Stimulated activated naive CD8-positive, alpha-beta T cell treated with anti-CD3 and anti-CD28 coated beads, Interleukin-15, Interleukin-2, amounts not matched to agents 100 U/mL and 50 U/mL, for 24 hours (primary cell): ENCODE data around the gene CINP.
A peak's percentile ranks its signal among the peaks of the same experiment; 100 is the strongest.

Experiments
- ATAC-seq: fragments of 150-1000 bp; cut with Tn5 transposase; one replicate; pipeline ENCODE4 v1.10.0; 2021
- DNase-seq: peaks from one replicate; pipeline ENCODE4 v3.0.0; 2021

Gene CINP

DNA sequence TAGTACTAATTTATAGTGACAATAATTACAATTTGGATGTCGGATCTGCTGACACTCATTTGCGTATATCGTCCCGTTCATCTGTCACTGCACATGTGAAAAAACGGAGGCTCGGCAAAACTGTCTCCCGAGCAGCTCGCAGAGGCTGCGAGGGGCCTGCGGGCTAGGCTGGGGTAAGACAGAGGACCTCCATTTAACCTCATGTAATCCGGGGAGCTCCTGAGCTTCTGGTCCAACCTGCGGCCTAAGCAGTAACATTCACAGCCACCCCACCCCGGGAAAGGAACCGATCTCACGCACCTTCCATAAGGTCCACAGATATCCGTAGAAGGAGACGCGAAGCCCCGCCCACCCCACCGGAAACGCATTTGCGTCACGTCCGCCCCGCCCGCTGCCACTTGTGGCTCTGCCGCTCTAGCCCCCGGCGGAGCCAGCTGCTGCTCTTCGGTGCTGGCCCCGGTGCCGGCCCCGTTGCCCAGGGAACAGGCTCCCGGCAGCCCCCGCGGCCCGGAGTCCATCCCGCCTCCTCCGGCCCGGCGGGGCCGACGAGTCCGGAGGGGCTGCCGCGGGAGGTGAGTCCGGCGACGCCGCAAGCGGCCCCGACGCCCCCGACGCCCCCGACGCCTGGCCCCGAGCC lies at the start of gene CINP, which contains the start of gene TECPR2:
Gene CINP, minus strand, starts transcription at position 346 of the 637 bp plus-strand sequence. Its CDS starts 39 bp downstream, at position 307.
Gene TECPR2, plus strand, starts transcription at position 397 of the 637 bp plus-strand sequence. CDS start 13,781 bp downstream, outside the sequence.
- peak; percentile 98 for DNase-seq
- peak; percentile 76 for ATAC-seq

DNA sequence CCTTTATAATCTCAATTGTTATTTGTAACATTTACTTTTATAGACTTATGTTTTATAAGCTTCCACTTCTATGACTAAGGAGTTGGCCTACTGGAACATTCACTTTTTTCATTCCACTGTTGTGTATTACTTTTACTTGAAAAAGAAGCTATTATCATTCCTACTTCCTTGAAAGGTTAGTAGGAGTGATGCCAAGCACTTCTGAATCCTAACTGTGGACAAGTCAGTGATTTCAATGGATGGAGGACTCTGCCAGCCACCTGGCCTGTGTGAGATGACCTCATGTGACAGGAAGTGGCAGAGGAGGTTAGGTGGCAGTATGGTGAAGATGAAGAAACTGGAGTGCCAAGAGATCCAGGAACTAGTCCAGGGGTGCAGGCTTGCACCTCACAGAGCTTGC lies 46.0 kb upstream of the CINP start:
- DNase-seq, result no peak
- no peak for ATAC-seq

DNA sequence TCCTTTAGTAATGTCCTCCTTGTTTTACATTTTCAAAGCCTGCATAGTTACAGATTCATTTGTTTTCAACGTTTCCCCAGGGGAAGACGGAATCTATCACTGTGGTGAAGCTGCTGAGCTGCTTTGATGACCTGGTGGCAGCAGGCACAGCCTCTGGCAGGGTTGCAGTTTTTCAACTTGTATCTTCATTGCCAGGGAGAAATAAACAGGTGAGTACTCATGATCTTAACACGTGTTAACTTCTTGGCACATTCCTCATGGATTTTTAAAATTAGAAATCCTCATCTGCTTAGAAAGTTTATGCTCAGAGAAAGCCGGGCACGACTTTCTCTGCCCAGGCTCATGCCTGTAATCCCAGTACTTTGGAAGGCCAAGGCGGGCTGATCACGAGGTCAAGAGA lies 44.6 kb upstream of the CINP start:
- DNase-seq, result no peak
- no peak for ATAC-seq

DNA sequence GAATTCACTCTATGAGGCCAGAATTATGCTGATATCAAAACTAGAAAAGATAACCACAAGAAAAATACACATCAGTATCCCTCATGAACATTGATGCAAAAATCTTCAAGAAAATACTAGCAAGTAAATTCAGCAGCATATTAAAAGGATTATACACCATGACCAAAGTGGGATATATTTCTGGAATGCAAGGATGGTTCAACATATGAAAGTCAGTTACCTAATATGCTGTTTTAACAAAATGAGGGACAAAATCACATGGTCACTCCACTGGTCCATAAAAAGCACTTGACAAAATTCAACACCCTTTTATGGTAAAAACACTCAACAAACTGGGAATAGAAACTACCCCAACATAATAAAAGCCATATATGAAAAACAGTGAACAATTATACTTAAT lies 40.3 kb upstream of the CINP start:
- no peak for ATAC-seq
- DNase-seq, result no peak

DNA sequence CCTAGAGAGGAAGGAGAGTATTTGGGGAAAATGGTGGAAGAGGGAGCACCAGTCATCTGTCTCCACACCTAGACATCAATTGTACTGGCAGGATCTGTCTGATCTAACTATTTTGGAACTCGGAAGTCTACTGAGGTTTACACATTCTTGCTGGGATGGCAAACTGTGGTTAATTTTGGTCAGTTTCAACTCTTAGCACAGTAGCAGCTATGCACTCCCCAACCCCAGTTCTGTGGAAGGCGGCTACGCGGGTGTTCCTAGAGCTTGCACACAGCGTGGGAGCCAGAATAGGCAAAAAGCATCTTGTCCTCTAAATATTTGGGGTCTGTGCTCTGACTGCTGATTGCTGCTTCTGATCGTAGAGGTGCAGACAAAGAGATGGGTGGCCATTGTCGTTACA lies 33.8 kb upstream of the CINP start:
- no peak for DNase-seq
- ATAC-seq, result no peak

DNA sequence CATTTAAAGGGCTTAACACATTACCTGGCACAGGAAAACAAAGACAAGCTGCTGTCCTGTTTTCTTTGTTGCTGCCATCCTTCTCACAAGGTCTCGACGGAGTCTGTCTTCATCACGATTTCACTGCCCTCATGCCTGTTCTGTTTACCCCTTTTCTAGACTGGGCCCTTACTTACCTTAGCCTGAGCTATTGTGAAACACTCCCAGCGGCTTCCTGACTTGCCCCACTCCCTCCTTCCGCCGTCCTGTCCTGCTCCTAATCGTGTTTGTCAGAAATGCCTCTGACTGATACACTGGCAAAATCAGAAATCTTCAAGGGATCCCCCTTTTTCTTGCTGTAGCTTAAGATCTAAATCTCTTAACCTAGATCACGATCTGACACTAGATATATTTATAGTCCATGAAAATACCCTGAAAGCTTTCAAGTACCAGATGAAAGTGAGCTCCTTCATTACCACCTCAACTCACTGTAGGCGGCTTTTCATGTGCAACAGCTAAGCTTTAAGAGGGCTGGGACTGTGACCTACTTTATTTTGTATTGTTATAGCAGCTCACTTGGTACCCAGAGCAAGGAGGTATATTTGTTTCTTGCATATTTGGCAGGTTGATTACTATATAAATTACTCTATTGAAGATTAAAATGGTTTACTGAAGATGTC lies 32.2 kb upstream of the CINP start:
- DNase-seq (peak; percentile 10), ATAC-seq (no peak)

DNA sequence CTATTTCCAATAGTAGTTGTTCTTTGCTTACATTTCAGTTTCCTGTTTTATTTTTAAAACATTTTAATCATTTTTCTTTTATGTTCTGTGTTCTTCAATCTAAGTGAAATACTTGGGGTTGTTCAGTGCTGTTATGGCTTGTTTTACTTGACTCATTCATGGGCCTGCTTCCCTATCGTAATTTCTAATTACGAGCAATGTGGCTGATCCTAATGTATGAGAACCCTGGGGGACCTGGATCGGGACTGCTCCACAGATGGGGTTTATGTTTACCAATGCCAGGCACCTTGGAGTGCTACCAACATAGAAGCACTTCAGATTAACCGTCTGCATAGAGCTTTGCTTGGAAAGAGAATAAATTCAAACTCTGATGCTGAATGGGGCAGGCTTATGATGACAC lies 29.8 kb upstream of the CINP start:
- no peak for ATAC-seq
- no peak for DNase-seq

DNA sequence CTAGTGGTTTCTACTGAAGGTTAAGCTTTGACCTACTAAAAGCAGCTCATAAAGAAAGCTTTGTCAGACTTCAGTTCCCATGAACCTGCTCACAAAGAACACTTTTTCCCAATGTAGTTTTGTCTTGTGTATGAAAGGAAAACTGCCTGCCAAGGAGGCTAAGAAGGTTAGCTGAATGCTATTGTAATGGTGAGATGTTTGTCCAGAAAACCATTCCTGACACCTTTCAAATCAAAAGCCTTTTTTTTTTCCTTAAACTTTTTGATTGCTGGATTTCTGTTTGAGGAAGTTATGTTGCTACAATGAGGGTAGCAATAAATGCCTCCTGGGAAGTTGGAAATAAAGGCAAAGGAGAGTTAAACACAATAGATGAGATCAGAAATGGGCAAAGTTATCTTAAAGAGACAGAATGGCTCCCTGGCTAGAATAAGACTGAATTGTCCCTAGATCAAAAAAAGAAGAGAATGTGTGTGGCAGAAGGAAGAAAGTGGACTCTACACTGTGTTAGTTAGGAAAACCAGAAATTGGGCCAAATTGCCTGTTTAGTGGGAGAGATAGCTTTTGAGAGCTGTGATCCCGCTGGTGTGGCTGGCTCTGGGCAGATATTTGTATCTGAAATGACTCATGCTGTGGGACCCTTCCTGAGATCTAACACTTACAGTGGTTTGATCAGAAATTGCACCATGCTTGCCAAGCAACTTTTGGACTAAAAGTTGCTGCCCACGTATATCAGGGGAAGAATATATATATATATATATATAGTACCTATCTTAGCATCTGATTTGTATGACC lies 27.6 kb upstream of the CINP start:
- DNase-seq, result no peak

DNA sequence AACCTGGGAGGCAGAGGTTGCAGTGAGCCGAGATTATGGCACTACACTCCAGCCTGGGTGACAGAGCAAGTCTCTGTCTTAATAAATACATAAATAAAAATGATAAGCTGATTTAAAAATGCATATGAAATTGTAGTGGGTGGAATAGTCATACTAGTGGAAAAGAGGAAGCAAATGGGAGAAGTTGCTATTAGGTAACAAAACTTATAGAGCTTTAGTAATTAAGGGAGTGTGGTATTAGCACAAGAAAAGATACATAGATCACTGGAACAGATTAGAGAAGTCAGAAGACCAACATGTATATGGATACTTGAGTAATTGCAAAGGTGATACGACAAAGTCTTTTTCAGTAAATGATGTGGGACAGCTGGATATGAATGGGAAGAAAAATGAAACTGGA lies 26.6 kb upstream of the CINP start:
- ATAC-seq, result no peak
- no peak for DNase-seq

More for the DNA sequence above, 27.6 kb upstream of the CINP start:
- no peak for ATAC-seq

DNA sequence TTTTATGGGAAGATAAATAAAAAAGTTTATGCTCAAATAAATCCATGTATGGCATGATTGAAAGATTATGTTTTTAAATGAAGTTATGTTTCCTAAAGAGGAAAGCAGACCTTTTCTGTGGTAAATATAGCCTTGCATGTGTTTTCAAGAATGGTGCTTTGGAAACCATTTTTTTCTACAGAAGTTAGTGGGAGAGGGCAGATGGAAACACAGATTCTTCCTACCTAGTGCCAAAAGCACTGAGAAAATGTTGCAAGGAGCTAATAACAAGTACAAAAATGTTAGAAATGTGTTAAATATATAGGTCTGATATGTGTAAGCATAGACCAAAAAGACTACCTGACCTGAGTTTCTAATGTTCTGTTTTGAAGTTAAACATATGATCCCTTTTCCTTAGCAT lies 24.4 kb upstream of the CINP start:
- ATAC-seq (no peak), DNase-seq (no peak)

DNA sequence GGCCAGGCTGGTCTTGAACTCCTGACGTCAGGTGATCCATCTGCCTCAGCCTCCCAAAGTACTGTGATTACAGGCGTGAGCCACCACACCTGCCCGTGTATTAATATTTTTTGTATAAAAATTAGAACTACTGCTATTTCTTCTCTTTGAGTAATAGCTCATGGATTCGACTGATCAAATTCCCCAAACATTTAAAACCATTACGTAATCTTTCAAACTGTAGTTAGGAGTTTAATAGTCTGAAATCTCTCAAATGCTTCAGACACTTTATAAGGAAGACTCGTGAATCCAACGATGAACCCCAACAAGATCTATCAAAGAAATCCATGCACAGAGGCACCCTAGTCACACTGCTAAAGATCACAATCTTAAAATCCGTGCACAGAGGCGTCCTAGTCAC lies 16.1 kb upstream of the CINP start:
- ATAC-seq (no peak), DNase-seq (no peak)

DNA sequence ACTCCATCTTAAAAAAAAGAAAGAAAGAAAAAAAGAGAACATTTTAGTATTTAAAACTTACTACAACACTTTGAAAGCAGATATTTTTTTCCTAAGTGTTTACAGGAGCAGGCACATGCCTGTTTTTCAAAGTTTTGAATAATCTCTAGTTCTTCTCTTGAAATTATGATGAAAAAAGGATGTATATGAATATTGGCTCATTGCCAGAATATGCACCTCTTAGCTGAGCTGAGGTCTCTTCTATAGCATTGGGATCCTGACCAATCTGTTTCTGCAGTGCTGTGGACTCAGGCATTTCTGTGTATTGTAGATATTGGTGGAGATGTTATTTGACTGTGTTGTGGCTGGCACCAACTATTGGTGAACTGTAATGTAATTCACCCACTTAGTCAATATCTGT lies 15.0 kb upstream of the CINP start:
- ATAC-seq (no peak), DNase-seq (no peak)

DNA sequence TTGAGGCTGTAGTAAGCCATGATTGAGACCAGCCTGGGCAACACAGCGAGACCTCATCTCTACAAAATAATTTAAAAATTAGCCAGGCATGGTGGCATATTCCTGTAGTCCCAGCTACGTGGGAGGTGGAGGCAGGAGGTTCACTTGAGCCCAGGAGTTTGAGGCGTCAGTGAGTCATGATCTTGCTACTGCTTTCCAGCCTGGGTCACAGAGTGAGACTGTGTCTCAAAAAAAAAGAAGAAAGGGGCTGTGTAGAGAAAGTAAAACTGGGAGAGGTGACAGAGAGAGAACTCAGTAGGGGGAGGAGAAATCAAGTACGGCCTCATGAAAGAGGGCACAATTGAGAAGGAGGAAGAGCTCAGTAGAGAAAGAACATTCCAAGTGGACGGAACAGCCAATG lies 12.4 kb upstream of the CINP start:
- peak; percentile 9 for DNase-seq
- ATAC-seq, result peak; percentile 81

DNA sequence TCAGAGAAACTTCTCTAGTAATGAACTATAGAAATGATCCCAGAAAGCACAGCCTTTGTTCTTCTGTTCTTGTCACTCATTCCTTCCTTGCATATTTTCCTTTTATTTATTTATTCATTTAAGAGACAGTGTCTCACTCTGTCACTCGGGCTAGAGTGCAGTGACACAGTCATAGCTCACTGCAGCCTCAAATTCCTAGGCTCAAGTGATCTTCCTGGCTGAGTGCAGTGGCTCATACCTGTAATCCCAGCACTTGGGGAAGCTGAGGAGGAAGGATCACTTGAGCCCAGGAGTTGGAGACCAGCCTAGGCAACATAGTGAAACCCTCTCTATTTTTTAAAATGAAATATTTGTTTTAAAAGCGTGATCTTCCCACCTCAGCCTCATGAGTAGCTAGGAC lies 11.6 kb upstream of the CINP start:
- ATAC-seq (no peak), DNase-seq (no peak)

DNA sequence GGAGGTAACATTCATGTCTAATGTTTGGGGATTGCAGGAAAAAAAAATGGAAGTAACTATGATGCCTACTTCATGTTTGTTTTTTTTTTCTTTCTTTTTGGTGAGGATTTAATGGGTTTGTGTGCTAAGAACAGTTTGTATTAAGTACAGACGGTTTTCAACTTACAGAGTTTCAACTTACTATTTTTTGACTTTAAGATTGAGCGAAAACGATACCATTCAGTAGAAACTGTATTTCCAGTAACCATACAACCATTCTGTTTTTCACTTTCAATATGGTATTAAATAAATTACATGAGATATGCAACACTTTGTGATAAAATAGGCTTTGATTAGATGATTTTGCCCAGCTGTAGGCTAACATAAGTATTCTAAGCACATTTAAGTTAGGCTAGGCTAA lies 10.4 kb upstream of the CINP start:
- ATAC-seq, result no peak
- no peak for DNase-seq

DNA sequence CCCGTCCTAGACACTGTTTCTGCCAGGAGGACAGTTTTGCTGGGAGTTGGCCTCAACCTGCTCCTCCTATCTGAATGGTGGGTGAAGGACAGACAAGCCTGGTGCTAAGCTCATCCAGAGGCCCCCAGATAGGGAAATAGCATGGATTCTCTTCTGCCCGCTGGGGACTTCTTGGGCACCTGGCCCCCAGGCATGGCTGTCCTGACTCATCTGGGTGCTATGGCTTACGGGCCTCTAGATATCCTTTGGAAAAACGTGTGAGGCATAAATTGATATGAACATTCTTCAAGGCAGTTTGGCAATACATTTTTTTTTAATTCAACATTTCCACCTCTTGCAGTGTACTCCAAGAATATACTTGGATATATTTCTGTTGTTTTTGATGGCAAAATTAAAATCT lies 8.7 kb upstream of the CINP start:
- DNase-seq (no peak), ATAC-seq (no peak)

DNA sequence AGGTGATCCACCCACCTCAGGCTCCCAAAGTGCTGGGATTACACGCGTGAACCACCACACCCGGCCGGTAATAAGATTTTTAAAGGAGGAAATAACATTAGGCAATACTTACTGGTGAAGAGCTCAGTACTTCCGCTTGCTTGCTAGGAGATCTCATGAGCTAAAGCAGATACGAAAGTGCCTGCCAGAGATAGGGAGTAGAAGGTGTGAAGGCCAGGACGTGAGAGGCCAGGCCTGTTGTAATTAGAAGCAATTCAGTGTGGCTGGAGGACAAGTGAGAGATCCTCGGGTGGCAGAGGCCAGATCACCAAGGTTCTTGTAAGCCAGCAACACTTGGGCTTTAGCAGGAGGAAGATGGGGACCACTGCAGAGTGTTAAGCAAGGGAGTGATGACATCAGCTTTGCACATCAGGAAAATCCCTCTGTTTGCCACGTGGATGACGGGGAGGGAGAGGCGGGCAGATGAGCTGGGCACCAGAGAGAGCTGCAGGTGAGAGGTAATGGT lies 7.7 kb upstream of the CINP start:
- ATAC-seq (no peak), DNase-seq (no peak)

DNA sequence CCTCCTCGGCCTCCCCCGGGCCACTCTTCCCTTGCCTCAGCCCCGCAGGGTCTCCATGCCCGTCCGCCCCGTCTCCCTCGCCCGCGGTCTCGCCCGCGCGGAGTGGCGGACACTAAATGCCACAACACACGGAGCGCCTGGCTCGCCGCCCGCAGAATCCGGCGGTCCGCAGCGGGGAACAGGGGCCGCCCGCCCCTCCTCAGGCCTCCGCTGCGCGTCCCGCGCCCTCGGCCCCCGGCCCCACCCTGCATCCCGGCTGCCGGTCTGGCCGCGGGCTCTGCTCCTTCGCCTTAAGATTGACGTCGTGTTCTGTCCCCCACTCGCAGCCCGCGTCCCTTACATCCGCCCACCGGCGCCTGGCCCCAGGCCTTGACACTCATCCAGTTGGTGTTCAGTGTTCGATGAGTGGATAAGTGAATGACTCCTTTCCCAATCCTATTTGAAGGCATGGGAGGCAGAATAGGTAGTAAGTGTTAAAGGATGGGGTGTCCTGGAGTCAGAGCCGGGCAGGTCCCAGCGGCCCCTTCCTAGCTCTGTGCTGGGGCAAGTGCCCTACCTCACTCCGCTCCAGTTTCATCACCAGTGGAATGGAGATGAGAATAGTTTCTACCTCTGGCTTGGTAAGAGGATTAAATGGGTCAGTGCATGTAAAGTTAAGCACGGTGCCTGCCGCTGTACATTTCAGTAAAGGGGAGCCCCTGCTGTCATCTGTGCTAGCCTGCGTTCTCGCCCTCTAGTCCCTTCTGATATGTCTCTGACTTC lies 673 bp upstream of the CINP start:
- ATAC-seq (peak; percentile 1), DNase-seq (peak; percentile 47)

DNA sequence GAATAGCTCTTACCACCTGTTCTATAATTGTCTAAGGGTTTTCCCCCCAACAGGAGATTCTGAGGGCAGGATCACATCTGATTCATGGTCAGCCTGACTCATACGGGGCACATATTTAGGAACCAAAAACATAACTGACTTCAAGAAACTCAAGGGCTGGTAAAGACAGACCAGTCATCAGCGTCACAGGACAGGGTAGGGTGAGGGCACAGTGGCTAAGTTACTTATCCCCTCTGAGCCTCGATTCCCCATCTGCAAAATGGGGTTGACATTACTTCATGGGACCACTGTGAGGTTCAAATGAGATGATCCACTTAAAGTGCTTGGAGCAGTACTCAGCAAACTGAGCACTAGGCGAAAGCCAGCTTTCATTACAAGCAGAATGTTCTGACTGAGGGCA lies 606 bp downstream of the CINP start:
- DNase-seq (peak; percentile 69), ATAC-seq (peak; percentile 94)

DNA sequence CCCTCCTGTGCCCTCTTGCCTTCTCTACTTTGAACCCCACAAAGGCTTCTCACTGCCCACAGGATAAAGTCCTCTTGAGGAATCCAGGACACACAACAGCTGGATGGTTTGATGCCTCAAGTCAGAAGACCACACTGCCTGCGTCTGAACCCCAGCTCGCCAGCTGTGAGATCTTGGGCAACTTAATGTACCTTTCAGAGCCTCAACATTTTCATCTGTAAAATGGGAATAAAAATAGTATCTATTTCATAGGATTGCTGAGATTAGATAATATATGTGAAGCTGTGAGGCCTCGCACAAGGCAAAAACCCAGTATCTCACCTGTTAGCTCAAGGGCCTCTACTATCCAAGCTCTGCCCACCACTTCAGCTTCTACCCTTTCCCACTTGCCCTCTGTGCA lies 2.3 kb downstream of the CINP start:
- DNase-seq (no peak), ATAC-seq (no peak)

DNA sequence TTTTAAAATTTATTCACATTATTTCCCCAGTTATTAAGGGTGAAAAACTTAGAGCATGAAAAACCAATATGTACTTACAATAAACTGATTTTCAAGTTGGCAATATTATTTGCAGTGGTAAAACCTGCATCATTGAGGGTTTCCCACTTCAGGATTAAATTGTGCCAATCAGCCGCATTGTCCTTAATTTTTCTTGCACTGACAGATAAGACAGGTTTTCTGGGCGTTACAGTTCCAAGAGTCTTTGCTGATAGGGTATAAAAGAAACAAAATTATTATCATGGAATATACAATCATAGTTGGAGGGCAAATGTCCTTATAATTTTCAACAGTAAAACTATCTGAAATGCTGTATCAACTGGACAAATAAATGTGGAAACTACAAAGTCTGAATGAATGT lies 3.3 kb downstream of the CINP start:
- ATAC-seq (no peak), DNase-seq (no peak)

DNA sequence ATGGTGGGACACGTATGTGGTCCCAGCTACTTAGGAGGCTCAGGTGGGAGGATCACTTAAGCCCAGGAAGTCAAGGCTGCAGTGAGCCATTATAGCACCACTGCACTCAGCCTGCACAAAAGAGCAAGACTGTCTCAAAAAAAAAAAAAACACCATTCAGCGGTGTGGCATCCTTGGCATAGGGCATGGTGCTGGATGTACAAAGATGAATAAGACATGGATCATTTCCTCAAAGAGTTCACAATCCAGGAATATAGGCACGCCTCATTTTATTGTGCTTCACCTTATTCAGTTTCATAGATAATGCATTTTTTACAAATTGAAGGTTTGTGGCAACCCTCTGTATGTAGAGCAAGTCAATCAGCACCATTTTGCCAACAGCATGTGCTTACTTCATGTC lies 6.4 kb downstream of the CINP start:
- DNase-seq (no peak), ATAC-seq (no peak)
